ENCODE data around the gene CPED1.
"Not testable (repeated sequence)": the region's sequence is repeated elsewhere in the genome, so short reads cannot be mapped to it uniquely, and the experiment has no call there.

CPED1 gene

GRCh38 chr7:121158665-121159064 is 170.2 kb downstream of the CPED1 start:
- DNase-seq, result no peak

GRCh38 chr7:121159553-121159952 is 171.0 kb downstream of the CPED1 start:
- no peak for DNase-seq

GRCh38 chr7:121160150-121161008 is 171.9 kb downstream of the CPED1 start:
- no peak for DNase-seq

- no peak for DNase-seq
These were observed 175.2 kb downstream of the CPED1 start for GRCh38 chr7:121163699-121164098.

- DNase-seq, result no peak
These were observed 175.7 kb downstream of the CPED1 start for GRCh38 chr7:121164247-121164646.

GRCh38 chr7:121166916-121167315 is 178.4 kb downstream of the CPED1 start:
- DNase-seq, result no peak

GRCh38 chr7:121167971-121168370 is 179.5 kb downstream of the CPED1 start:
- no peak for DNase-seq

GRCh38 chr7:121169469-121169868 is 181.0 kb downstream of the CPED1 start:
- no peak for DNase-seq

- no peak for DNase-seq
These were observed 184.0 kb downstream of the CPED1 start for GRCh38 chr7:121172484-121172883.

GRCh38 chr7:121175826-121176225 is 187.3 kb downstream of the CPED1 start:
- DNase-seq, result no peak

GRCh38 chr7:121178452-121178851 is 189.9 kb downstream of the CPED1 start:
- no peak for DNase-seq

GRCh38 chr7:121178869-121179497 is 190.5 kb downstream of the CPED1 start:
- no peak for DNase-seq

- DNase-seq, result no peak
These were observed 192.0 kb downstream of the CPED1 start for GRCh38 chr7:121180436-121181063.

- no peak for DNase-seq
These were observed 192.8 kb downstream of the CPED1 start for GRCh38 chr7:121181357-121181756.

GRCh38 chr7:121182281-121182680 is 193.8 kb downstream of the CPED1 start:
- no peak for DNase-seq

GRCh38 chr7:121182902-121183301 is 194.4 kb downstream of the CPED1 start:
- no peak for DNase-seq

GRCh38 chr7:121183883-121184282 is 195.4 kb downstream of the CPED1 start:
- DNase-seq, result not testable (repeated sequence)

GRCh38 chr7:121186746-121187145 is 198.2 kb downstream of the CPED1 start:
- DNase-seq, result no peak

- DNase-seq, result no peak
These were observed 198.7 kb downstream of the CPED1 start for GRCh38 chr7:121187222-121187621.

GRCh38 chr7:121187676-121188075 is 199.2 kb downstream of the CPED1 start:
- DNase-seq, result no peak

- DNase-seq, result no peak
These were observed 204.3 kb downstream of the CPED1 start for GRCh38 chr7:121192834-121193233.

GRCh38 chr7:121195010-121195409 is 206.5 kb downstream of the CPED1 start:
- no peak for DNase-seq

- DNase-seq, result no peak
These were observed 207.4 kb downstream of the CPED1 start for GRCh38 chr7:121195874-121196273.

GRCh38 chr7:121196286-121196685 is 207.8 kb downstream of the CPED1 start:
- DNase-seq, result no peak
